AG09319 (cell line): Measurements from ENCODE around the gene DNMT1.

Source experiments
- DNase-seq: peaks from one replicate; pipeline ENCODE4 v3.0.0-alpha.2; 2010; ENCODE audit warnings: low read depth; ENCODE audit errors: extremely low read depth
- TF ChIP-seq, protein P1 (sequence below): IDR thresholded peaks from 2 replicates; pipeline ENCODE4 v1.5.1; 2011; ENCODE audit warnings: low read depth, mild to moderate bottlenecking, inconsistent platforms, low read length, moderate library complexity

Gene DNMT1

DNA sequence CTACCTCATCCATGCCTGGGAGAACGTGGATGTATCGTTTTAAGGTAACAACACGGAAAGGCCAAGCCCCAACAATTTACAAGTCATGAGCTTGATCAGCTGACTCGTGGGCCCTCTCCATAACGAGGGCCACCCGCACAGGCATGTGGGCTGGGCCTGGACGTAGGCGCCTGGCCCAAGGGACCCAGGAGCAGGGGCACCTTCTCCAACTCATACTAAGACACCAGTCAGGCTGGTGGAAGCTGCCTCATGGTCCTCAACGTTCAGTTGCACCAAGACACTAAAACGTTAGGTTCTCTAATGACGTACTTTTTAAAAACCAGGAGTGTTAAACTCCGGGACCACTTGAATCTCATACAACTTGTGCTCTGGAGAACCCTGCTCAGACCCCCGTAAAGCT is 53.3 kb downstream of the DNMT1 start:
- no peak for DNase-seq
- TF ChIP-seq, protein P1, sequence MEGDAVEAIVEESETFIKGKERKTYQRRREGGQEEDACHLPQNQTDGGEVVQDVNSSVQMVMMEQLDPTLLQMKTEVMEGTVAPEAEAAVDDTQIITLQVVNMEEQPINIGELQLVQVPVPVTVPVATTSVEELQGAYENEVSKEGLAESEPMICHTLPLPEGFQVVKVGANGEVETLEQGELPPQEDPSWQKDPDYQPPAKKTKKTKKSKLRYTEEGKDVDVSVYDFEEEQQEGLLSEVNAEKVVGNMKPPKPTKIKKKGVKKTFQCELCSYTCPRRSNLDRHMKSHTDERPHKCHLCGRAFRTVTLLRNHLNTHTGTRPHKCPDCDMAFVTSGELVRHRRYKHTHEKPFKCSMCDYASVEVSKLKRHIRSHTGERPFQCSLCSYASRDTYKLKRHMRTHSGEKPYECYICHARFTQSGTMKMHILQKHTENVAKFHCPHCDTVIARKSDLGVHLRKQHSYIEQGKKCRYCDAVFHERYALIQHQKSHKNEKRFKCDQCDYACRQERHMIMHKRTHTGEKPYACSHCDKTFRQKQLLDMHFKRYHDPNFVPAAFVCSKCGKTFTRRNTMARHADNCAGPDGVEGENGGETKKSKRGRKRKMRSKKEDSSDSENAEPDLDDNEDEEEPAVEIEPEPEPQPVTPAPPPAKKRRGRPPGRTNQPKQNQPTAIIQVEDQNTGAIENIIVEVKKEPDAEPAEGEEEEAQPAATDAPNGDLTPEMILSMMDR, result no peak

DNA sequence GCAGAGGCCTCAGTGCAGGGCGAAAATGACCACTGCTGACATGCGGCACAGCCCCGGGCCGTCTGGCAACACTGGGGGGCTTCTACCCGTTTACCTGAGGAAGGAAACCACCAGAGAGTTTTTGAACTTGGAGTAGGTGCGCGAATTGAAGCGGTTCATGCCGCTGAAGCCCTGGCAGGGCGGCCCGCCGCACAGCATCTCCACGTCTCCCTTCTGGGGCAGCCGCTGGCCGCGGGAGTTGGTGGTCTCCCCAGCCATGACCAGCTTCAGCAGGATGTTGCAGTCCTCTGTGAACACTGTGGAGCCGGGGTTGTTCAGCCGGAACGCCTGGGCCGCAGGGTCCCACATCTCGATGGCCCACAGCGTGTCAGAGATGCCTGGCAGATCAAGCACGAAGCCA is 54.8 kb downstream of the DNMT1 start:
- TF ChIP-seq, protein P1, result no peak

DNA sequence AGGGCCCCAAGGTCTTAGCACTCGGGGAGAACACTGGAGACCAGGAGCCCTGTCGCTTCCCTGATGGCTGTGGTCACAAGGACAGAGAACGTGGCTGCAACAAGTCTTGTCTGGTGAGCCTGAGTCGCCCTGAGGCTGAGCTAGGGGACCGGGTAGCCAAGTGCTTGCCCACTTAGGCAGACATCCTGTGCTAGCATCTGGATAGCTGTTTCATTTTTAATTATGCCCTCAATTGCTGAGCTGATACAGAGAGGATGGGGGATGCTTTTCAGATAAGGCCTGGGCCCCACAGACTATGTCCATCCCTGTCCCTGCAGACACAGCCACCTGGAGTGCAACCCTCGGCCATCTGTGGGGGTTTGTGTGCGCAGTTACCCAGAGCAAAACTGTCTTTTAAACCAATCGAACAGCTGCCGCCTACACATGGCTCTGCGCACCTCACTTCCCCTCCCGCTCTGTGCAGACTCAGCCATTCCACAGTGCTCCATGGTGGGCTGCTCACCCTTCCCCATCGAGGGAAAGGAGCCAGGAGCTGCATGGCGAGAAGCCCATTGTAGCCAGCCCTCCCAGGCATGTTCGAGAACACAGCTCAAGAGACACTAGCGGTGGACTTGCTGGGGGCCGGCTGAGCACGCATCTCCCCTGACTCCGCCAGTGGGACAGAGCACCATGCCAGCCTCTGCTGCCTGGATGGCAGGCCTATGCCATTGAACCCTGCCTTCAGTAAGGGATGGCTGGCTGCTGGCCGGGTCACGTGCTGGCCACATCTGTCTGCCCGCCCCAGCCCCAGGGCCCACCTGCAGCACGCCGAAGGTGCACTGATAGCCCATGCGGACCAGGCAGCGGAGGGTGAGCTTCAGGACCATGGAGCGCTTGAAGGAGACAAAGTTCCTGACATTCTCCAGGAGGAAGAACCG is 55.6 kb downstream of the DNMT1 start:
- TF ChIP-seq, protein P1, result no peak
- DNase-seq, result no peak

More for the DNA sequence above, 54.8 kb downstream of the DNMT1 start:
- no peak for DNase-seq

DNA sequence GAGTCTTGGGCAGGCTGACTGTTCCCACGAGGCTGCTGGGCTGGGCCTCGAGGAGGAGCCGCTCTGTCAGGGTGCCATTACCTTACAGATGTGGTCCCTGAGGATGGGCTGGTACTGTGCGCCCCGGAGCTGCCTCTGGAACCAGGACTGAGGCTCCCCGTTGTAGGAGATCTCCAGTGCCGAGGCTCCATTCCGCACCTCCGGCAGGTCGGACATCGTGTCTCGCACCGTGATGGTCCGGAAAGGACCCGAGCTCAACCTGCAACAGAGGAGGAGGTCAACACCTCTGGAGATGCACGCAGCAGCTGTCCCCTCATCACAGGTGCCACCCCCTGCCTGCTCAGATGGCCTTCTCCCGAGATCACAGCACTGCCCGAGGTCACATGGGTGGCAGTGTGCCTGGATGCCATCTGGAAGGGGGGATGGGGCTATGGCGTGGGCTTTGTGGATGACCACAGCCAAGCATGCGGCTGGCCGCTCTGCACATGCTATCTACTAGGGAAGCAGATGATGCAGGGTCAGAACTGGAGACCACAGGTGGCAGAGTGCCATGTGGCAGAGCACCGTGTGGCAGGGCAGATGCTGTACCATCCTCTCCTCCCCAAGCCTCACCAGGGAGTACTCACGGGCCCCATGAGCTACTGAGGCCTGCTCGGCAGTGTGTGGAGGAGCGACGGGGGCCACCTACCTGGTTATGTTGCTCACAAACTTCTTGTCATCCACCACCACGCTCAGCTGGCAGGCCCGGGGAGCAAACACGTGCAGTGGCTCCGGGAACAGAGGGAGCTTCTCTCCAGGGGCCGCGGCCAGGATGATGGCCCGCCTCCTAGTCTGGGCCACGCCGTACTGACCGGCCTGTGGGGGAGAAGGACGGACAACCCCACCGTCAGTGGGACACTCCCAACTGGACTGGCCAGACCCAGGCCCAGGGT is 56.7 kb downstream of the DNMT1 start:
- TF ChIP-seq, protein P1, result no peak
- DNase-seq, result no peak

DNA sequence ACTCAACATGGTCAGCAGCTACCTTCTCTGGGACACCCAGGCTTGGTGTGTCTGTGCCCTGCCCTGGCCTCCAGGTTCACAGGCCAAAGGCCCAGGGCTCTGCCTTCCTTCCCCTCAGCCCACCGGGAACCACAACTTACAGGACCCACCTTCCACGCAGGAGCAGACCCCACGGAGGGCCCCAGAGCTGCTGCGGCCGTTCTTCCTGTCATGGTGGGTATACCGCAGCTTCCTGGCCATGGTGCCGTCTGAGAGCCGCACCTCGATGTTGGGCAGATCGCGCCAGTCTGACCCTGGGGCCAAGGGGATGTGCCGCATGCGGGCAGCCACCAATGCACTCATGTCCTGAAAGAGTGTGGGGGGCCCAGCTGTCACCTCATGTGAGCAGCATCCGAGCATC is 57.8 kb downstream of the DNMT1 start:
- no peak for DNase-seq
- TF ChIP-seq, protein P1, result no peak

DNA sequence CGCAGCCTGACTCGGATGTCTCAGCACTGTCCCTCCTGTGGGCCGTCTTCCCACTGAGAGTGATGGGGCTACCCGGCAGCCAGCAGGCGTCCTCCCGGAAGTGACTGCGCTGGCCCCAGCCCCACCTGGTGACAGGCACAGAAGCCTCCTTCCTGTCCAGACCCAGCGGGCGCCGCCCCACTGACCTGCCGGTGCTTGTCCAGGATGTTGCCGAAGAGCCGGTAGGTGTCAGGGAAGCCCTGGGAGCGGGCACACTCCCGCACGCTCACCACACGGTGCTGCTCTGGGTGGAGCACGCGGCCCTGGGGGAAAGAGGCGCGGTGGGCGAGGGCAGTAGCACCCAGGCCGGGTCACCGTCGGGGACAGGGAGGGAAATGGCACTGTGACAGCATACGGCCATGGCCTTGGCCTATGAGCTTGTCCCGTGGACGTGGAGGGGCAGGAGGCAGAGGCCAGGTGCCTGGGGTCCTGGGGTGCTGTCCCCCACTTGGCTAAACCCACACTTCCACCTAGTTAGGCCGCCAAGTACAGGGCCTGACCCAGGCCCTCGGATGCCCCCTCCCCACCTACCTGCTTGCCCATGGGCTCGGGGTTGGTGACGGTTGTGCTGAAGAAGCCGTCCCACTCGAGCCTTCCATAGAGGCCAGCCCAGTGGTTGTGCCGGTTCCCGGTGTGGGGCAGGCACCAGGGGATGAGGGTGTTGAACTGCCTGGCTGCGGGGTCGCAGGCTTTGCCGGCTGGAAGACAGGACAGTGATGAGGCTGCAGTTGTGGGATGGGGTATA is 59.0 kb downstream of the DNMT1 start:
- TF ChIP-seq, protein P1, result no peak
- DNase-seq, result no peak
